ENCODE data around the gene NFKBIA.

GRCh38 chr14:35365130-35366055 is 39.2 kb downstream of the NFKBIA start:
- no peak for TF ChIP-seq CTCF (IDR thresholded peaks at IDR 0.05; ENCODE audit: low read depth, low read length)
- TF ChIP-seq POLR2A (IDR thresholded peaks at IDR 0.05; ENCODE audit: extremely low read depth, insufficient read length), result no peak

Measured in NB4 (cell line).